Activated T-cell treated with anti-CD3 and anti-CD28 coated beads, Interleukin-2, amount 50 U/mL, for 24 hours (primary cell): ENCODE results near the gene METTL16.

Source experiments
- DNase-seq: peaks from one replicate; pipeline ENCODE4 v3.0.0-alpha.2; 2020
- H3K27ac Mint-ChIP-seq: 2 replicates; pipeline ENCODE4 v1.8.0; 2020; ENCODE audit warnings: mild to moderate bottlenecking, mixed read lengths
- H3K27me3 Mint-ChIP-seq: 2 replicates; pipeline ENCODE4 v1.8.0; 2020; ENCODE audit warnings: mixed read lengths
- H3K36me3 Mint-ChIP-seq: 2 replicates; pipeline ENCODE4 v1.8.0; 2020; ENCODE audit warnings: low read depth, mixed read lengths
- H3K4me1 Mint-ChIP-seq: 2 replicates; pipeline ENCODE4 v1.8.0; 2020; ENCODE audit warnings: low read depth, mixed read lengths
- H3K4me3 Mint-ChIP-seq: 2 replicates; pipeline ENCODE4 v1.8.0; 2020; ENCODE audit warnings: mild to moderate bottlenecking, moderate library complexity, mixed read lengths
- H3K9me3 Mint-ChIP-seq: 2 replicates; pipeline ENCODE4 v1.8.0; 2020; ENCODE audit warnings: mixed read lengths

METTL16 gene

DNA sequence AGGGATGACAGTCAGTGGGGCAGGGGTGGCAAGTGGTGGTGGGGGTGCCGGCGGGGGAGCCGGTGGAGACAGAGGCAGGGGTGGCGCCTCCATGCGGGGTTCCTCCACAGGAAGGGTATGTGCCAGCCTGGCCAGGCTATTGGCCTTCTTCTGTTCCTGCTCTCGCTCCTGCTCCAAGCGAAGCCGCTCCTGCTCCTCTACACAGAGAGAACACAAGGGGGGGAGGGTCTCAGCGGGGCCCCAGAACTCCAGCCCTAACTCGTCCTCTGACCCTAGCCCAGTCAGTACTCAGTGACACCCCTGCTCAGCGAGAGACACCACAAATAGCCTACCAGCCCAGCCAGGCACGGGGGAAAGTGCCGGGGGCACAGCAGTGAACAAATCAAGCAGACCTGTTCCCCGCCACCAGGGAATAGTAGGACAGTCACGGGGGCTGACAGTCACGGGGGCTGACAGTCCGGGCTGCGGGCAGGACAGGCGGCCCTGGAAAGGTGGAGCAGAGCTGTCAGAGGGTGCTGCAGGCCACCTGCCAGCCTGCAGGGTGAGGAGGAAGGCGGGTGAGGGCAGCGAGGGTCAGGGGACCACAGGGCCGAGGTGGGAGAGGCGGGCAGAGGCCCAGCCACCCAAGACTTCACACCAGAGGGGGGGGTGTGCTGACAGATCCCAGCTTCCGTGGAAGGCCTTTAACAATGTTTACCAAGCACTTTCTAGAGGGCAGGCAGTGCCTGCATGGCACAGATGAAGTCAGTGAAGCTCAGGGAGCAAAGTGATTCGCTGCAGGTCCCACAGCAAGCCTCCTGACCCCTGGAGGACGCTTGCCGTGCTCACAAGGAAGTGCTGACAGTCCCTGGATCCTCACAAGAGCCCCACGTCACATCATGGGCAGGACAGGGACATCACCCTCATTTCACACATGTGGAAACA lies 116.2 kb downstream of the METTL16 start:
- no peak for DNase-seq
- H3K4me3 Mint-ChIP-seq: peak overlapping the region; percentile 95
- peaks cover 20% of the 10 kb centered on the region for H3K36me3 Mint-ChIP-seq
- H3K9me3 Mint-ChIP-seq: no peaks in the 10 kb centered on the region
- peak overlapping the region; percentile 56 for H3K27ac Mint-ChIP-seq
- no peaks in the 10 kb centered on the region for H3K27me3 Mint-ChIP-seq
- peaks cover 65% of the 10 kb centered on the region for H3K4me1 Mint-ChIP-seq

- Mint-ChIP-seq H3K4me3 (peak overlapping the region; percentile 46), H3K36me3 (peaks cover 23% of the 10 kb centered on the region), H3K27ac (peak overlapping the region; percentile 91), H3K4me1 (peaks cover 72% of the 10 kb centered on the region), H3K27me3 (no peaks in the 10 kb centered on the region), H3K9me3 (no peaks in the 10 kb centered on the region)
- no peak for DNase-seq
Measured at GRCh38 chr17:2394775-2395201, 116.9 kb downstream of the METTL16 start.

DNA sequence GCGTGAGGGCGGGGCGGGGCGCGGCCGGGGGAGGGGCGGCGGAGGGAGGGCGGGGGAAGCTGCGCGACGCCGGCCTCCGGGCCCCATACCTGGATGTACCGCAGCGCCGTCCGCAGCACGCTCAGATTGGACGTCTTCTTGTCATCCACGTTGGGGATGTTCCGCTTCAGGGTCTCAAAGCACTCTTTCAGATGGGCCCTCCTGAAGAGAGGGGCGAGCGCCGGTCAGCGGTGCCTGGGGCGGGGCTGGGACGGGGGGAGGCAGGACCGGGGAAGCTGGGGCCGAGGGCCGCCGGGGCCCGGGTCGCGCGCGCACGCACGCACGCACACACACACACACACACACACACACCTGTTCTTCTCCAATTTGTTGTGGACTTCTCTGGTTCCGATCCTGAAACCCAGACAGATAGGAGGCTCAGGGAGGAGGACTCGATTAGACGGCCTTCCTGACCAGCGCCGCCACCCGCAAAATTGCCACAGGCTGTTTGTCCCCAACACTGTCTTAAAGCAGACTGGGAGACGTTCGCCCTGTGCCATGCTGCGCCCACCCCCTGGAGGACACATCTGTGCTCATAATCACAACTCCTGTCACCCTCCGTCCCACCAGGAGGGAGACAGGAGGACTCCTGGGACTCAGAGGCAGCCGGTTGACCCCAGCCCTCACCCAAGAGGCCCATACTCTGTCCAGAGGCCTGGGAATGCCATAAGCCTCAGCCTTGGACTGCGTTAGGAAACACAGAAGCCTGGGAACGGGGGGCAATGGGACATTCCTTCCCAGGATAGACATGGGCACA lies 117.5 kb downstream of the METTL16 start:
- Mint-ChIP-seq H3K27me3 (no peaks in the 10 kb centered on the region), H3K4me1 (peaks cover 74% of the 10 kb centered on the region), H3K9me3 (no peaks in the 10 kb centered on the region), H3K27ac (peak overlapping the region; percentile 91), H3K36me3 (peaks cover 27% of the 10 kb centered on the region), H3K4me3 (peak overlapping the region; percentile 78)
- no peak for DNase-seq

DNA sequence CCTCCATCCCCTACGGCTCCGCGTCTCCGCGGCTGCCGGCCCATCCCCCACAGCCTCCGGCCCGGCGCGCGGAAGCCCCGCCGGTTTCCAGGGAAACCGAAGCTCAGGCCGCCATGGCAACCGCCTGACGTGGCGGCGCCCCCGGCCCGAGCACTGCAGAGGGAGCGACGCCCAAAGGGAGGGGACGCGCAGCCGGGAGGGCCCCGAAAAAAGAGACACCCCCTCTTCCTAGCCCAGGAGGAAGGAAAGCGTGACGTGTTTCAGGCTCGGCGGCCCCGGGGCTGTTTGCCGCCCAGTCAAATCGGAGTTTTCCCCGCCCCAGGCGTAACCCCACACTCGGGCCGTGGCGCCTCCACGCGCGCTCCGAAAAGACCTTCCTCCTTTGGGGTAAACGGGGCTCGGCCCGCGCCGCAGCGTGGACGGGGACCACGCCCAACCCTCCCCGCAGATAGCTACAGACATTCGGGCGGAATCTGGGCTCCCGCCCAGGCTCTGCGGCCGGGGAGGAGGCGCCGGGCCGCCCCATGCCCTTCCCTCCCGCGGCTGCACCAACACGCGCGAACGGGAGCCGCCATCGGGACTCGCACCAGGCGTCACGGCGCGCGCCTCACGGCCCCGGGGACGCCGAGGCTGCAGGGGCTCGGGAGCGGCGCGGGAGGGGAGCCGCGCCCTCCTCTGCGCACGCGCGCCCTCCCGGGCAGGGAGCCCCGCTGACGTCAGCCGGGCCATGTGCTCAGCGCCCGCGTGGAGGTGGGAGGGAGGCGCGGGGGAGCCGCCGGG lies 118.3 kb downstream of the METTL16 start:
- Mint-ChIP-seq H3K36me3 (peaks cover 33% of the 10 kb centered on the region), H3K9me3 (no peaks in the 10 kb centered on the region), H3K27ac (peak overlapping the region; percentile 99), H3K4me3 (peak overlapping the region; percentile 85), H3K27me3 (no peaks in the 10 kb centered on the region), H3K4me1 (peaks cover 71% of the 10 kb centered on the region)
- peak; percentile 93 for DNase-seq

GRCh38 chr17:2392252-2393173 lies 119.2 kb downstream of the METTL16 start:
- peak; percentile 99 for DNase-seq
- Mint-ChIP-seq H3K27me3 (no peaks in the 10 kb centered on the region), H3K4me1 (peaks cover 64% of the 10 kb centered on the region), H3K36me3 (peaks cover 41% of the 10 kb centered on the region), H3K27ac (peak overlapping the region; percentile 99), H3K9me3 (no peaks in the 10 kb centered on the region), H3K4me3 (peak overlapping the region; percentile 90)

GRCh38 chr17:2391597-2392251 lies 120.0 kb downstream of the METTL16 start:
- no peaks in the 10 kb centered on the region for H3K27me3 Mint-ChIP-seq
- H3K9me3 Mint-ChIP-seq: no peaks in the 10 kb centered on the region
- H3K4me3 Mint-ChIP-seq: peak overlapping the region; percentile 90
- H3K27ac Mint-ChIP-seq: peak overlapping the region; percentile 98
- H3K4me1 Mint-ChIP-seq: peaks cover 56% of the 10 kb centered on the region
- H3K36me3 Mint-ChIP-seq: peaks cover 49% of the 10 kb centered on the region
- DNase-seq: no peak

- Mint-ChIP-seq H3K27ac (peak overlapping the region; percentile 98), H3K9me3 (no peaks in the 10 kb centered on the region), H3K27me3 (no peaks in the 10 kb centered on the region), H3K4me1 (peaks cover 46% of the 10 kb centered on the region), H3K36me3 (peaks cover 54% of the 10 kb centered on the region), H3K4me3 (peak overlapping the region; percentile 41)
- DNase-seq: no peak
Measured at GRCh38 chr17:2390199-2390836, 121.4 kb downstream of the METTL16 start.

GRCh38 chr17:2388683-2389055 lies 123.0 kb downstream of the METTL16 start:
- no peak overlapping the region for H3K4me3 Mint-ChIP-seq
- H3K36me3 Mint-ChIP-seq: peaks cover 54% of the 10 kb centered on the region
- DNase-seq: no peak

DNA sequence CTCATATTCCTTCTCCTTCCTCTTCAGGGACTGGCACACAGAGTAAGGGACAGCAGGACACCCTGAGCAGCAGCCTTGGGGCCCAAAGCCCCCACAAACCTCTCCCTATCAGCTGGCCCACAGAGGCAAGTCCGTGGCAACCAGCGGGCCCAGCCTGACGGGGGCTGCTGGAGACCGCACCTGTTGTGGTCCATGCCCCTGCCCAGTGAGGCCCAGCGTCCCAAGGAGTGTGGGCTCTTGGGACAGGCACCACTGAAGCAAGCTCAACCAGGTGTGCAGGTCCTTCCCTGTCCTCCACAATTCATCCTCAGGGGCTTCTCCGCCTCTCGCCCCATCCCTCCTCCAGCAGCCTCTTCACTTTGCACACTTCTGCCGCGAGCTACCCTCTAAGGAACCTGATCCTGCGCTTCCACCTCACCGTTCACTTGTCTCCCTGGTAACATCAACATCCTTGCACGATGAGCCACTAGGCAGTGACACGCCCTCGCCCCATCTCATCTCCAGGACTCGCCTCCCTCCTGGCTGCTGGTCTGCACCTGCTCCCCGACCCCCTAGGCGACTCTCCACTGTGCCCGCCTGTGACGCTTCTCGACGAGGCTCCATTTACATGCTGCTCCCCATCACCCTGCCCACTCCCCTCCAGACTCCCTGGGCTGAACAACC lies 123.5 kb downstream of the METTL16 start:
- H3K36me3 Mint-ChIP-seq: peaks cover 52% of the 10 kb centered on the region
- peak overlapping the region; percentile 15 for H3K27ac Mint-ChIP-seq
- no peaks in the 10 kb centered on the region for H3K27me3 Mint-ChIP-seq
- no peaks in the 10 kb centered on the region for H3K9me3 Mint-ChIP-seq
- no peak overlapping the region for H3K4me3 Mint-ChIP-seq
- no peak for DNase-seq
- peaks cover 34% of the 10 kb centered on the region for H3K4me1 Mint-ChIP-seq

More at GRCh38 chr17:2388683-2389055, 123.0 kb downstream of the METTL16 start:
- Mint-ChIP-seq H3K9me3 (no peaks in the 10 kb centered on the region), H3K4me1 (peaks cover 36% of the 10 kb centered on the region), H3K27me3 (no peaks in the 10 kb centered on the region), H3K27ac (peak overlapping the region; percentile 15)

DNA sequence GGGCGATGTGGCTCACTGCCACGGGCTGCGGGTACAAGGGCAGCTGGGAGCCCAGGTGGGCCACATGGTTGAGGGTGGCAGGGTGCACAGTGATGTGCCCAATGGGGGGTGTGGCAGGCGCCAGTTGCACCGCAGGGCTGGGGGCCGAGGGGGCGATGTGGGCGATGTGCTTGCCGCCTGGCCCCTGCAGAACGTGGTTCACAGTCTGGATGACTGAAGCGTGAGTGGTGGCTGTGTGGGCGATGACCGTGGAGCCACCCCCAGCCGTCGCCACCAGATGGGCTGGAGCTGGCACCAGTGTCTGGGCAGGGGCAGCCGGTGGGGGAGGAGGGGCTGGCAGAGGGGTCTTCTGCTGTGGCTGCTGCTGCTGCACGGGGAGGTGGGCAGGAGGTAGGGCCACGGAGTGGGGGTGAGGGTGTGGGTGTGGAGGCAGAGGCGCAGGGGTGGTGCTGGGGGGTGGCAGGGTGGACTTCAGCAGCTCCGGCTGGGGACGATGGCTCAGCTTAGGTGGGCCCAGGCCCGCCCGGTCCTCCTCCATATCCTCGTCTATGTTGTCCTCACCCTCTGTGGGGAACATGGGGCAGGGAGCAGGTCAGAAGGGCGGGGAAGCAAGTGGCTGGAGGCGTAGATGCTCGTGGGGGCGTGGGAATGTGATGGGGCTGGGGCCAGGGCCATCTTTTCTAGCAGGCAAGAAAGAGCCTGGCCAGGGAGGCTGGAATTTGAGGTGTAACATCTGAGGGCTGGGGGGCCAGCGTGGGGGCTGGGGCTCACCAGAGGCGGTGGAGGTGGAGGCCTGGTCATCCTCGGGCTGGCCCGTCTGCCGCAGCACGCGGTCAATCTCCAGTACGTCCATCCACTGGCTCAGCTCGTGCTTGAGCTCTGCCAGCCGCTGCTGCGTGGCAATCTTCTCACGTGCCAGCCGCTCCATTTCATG lies 124.3 kb downstream of the METTL16 start:
- H3K36me3 Mint-ChIP-seq: peaks cover 51% of the 10 kb centered on the region
- H3K4me3 Mint-ChIP-seq: no peak overlapping the region
- peaks cover 36% of the 10 kb centered on the region for H3K4me1 Mint-ChIP-seq
- no peak for DNase-seq
- H3K27ac Mint-ChIP-seq: no peak overlapping the region
- no peaks in the 10 kb centered on the region for H3K27me3 Mint-ChIP-seq
- no peaks in the 10 kb centered on the region for H3K9me3 Mint-ChIP-seq

DNA sequence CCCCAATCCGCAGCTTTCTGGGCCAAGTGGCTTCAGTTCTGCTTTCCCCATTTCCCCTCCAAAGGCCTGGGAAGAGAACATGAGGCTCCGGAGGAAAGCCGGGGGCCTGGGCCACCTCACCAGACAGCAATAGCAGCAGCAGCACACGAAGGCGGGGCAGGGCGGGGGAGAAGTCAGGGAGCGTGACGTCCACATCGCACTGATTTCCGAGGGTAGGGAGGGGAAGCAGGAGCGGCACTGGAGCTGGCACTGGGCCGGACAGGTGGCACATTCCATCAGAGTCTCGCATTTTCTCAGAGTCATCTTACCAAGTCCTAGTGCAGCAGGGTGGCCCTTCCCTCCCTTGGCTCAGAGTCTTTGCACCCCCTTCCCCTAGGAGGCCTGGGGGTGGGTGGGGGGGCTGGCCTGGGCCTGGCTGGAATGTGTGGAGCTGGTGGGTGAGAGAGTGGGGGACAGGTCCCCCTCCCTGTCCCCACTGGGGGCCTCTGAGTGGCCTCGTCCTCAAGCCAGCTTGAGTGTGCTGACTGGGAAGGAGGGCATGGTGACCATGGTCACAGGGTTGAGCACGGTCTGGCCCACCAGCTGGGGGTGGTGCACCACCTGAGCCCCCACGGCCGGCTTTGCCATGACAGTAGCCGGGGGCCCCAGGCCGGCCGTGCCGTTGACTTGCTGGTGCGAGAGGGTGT lies 125.1 kb downstream of the METTL16 start:
- Mint-ChIP-seq H3K4me3 (no peak overlapping the region), H3K36me3 (peaks cover 43% of the 10 kb centered on the region), H3K9me3 (no peaks in the 10 kb centered on the region), H3K27me3 (no peaks in the 10 kb centered on the region), H3K27ac (no peak overlapping the region), H3K4me1 (peaks cover 28% of the 10 kb centered on the region)
- DNase-seq: no peak
